BE2C (cell line): ENCODE results near the gene LRRC75A.

Experiments used
- DNase-seq: peaks from one replicate; pipeline ENCODE4 v3.0.0-alpha.2; 2020
- H3K27me3 ChIP-seq: fragments of 250-450 bp; sonication (Bioruptor Pico); 2 replicates; pipeline ENCODE4 v1.5.1; 2020; ENCODE audit warnings: mild to moderate bottlenecking
- H3K36me3 ChIP-seq: fragments of 250-450 bp; sonication (Bioruptor Pico); 2 replicates; pipeline ENCODE4 v1.5.1; 2020; ENCODE audit warnings: mild to moderate bottlenecking
- H3K4me1 ChIP-seq: fragments of 250-450 bp; sonication (Bioruptor Pico); 2 replicates; pipeline ENCODE4 v1.5.1; 2020
- H3K4me3 ChIP-seq: 2 replicates; pipeline ENCODE4 v1.5.1; 2011; ENCODE audit warnings: low read depth, low read length
- H3K9me3 ChIP-seq: fragments of 250-450 bp; sonication (Bioruptor Pico); 2 replicates; pipeline ENCODE4 v1.5.1; 2020
- CTCF ChIP-seq: IDR thresholded peaks from 2 replicates; pipeline ENCODE4 v1.5.1; 2012; ENCODE audit warnings: mild to moderate bottlenecking, low read depth, low read length

The LRRC75A gene

DNA sequence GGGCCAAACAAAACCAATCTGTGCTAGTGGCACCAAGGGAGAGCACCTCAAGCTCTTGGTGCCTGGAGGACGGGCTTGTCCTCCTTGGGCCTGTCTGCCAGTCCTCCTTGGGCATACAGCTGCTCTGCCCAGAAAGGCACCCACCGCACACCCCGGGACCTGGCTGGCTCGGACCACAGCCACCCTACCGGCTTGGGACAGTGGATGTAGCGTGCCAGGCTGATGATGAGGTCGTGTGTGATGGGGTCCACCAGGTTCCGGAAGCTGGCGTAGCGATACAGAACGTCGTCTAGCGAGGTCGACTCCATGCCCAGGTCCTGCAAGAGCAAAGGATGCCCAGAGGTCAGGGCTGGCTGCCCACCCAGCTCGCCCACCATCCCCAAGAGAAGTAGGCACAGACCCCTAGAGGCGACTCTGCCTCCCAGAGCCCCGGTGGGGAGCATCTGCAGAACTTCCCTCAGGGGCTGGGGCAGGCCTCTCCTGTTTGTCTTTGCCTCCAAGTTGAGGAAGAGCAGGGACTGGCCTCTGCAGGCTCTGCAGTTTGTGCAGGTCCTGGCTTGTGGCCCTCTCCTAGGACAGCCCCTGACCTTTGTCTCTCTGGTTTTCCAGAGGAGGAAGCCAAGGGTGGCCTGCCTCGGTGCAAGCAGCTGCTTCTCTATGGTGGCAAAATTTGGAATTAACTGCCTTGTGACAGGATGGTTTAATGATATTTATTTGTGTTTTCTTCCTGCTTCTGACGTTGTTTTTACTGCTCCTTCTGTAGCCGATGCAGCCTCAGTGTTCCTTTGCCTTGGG lies 29.7 kb downstream of the LRRC75A start:
- H3K9me3 ChIP-seq, result no peaks in the 10 kb centered on the region

GRCh38 chr17:16461606-16461866 lies 30.5 kb downstream of the LRRC75A start:
- Histone ChIP-seq H3K9me3 (no peaks in the 10 kb centered on the region), H3K4me3 (no peak overlapping the region), H3K4me1 (peaks cover 5% of the 10 kb centered on the region; the same call in 1 of the 2 replicates), H3K36me3 (no peaks in the 10 kb centered on the region), H3K27me3 (no peaks in the 10 kb centered on the region)
- no peak for TF ChIP-seq CTCF
- no peak for DNase-seq

More for the DNA sequence above, 29.7 kb downstream of the LRRC75A start:
- TF ChIP-seq CTCF, result no peak
- no peaks in the 10 kb centered on the region for H3K27me3 ChIP-seq
- H3K4me3 ChIP-seq, result no peak overlapping the region
- DNase-seq, result no peak
- peaks cover 5% of the 10 kb centered on the region; the same call in 1 of the 2 replicates for H3K4me1 ChIP-seq
- H3K36me3 ChIP-seq, result no peaks in the 10 kb centered on the region

DNA sequence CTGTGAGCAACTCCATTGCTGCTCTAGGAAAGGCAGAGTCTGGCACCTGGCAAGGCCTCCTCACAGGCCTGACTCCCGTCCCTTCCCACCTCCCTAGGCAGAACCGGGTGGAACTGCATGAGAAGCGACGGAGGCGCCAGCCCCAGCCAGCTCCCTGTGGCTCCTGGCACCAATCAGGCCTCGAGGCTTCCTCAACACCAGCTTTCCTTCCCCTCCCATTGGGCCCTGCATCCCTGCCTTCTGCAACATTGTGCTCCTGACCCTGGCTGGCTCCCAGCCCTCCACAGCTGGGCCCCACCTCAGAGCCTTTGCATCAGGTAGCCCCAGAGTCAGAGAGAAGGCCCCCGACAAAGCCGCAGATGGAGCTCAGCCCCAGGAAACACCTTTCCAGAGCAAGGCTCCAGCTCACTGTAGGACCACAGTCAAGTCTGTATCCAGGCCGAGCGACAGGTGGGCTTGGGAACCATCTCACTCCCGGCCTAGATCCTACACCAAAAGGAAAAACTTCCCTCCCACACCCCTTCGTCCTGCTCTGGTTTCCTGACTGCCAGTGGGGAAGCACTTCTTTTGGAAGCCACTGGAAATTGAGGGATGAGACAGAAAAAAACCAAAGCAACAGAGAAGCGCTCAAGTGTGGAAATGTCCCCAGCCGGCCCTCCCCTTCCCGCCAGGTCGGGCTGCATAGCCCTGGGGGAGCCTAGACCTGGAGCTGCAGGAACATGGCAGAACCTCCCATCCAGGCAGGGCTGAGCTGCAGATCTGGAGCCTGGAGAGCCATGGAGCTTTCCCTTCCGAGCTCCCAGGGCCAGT lies 31.0 kb downstream of the LRRC75A start:
- no peak for DNase-seq
- H3K4me3 ChIP-seq, result no peak overlapping the region
- no peak for TF ChIP-seq CTCF
- H3K9me3 ChIP-seq, result no peaks in the 10 kb centered on the region
- peaks cover 5% of the 10 kb centered on the region; the same call in 1 of the 2 replicates for H3K4me1 ChIP-seq
- no peaks in the 10 kb centered on the region for H3K27me3 ChIP-seq
- H3K36me3 ChIP-seq, result no peaks in the 10 kb centered on the region

GRCh38 chr17:16459855-16460550 lies 32.0 kb downstream of the LRRC75A start:
- Histone ChIP-seq H3K36me3 (no peaks in the 10 kb centered on the region), H3K4me1 (peaks cover 5% of the 10 kb centered on the region; the same call in 1 of the 2 replicates), H3K4me3 (no peak overlapping the region), H3K9me3 (no peaks in the 10 kb centered on the region), H3K27me3 (no peaks in the 10 kb centered on the region)
- TF ChIP-seq CTCF, result no peak
- DNase-seq, result no peak

- Histone ChIP-seq H3K9me3 (no peaks in the 10 kb centered on the region), H3K36me3 (no peaks in the 10 kb centered on the region), H3K4me1 (peaks cover 5% of the 10 kb centered on the region; the same call in 1 of the 2 replicates), H3K27me3 (no peaks in the 10 kb centered on the region), H3K4me3 (no peak overlapping the region)
- DNase-seq, result no peak
- no peak for TF ChIP-seq CTCF
Observed at GRCh38 chr17:16459271-16459670, 32.7 kb downstream of the LRRC75A start.
